ENCODE measurements around the gene EIF2S1. TPM values are rescaled to one million over a fixed set of nuclear protein-coding genes. Genes with fewer than 3 reads are reported as not detected.
A peak's percentile ranks its signal among the peaks of the same experiment; 100 is the strongest.

Gene EIF2S1
- polyA plus RNA-seq, 2 of the 4 experiments (the other 2 are of a cell fraction): 385 to 393 TPM

DNA sequence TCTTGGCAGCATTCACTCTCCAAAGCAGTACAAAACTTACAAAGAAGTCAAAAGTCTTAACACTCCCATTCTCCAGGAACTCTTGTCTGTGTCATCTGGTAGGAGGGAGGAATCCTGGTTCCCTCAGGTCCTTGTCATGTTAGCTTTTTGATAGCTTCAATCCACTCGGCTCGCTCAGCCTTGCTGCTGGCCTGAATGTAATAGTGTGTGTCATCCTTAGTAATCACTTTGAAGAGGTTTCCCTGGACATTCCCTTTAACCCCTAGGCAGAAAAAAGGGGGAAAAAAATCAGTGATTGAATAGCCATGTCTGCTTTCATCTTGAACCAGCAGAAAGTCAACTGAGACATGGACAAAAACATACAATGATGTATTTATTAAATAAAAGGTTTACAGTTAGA lies 27.1 kb downstream of the EIF2S1 start:
- 28% methylated on average over 2 of the region's 2 CpGs for whole genome bisulfite sequencing (ENCODE audit: missing lambda C conversion rate)
- ATAC-seq: 0 out of 6 replicates have a peak, but pooled peaks of 1 of the 2 experiments have one; percentile 13
- CTCF ChIA-PET: interaction anchor here (0.7 to 2.4 kb wide), 2 partner anchors 10 to 27 kb away, joined by 3 to 9 read pairs; partner anchors contain the start of genes ATP6V1D and EIF2S1

DNA sequence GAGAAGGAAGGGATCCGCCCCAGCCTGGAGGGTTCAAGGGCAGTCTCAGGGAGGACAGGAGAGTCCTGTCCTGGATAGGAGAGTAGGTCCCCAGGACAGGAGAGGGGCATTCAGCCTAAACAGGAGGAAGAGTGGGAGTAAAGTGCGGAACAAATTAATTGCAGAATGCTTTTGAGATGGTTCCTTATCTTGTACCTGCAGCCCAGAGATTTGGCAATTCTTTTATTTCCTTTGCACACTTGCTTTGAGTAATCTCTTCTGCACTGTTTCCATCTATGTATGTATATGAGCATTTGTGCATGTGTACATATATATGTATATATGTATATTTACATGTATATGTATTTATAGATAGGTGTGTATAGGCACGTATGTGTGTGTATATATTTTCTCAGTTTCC lies 29.1 kb downstream of the EIF2S1 start:
- ATAC-seq (no peak), DNase-seq (ENCODE audit: low read depth in 1 of 2, low spot score in 1 of 2) (no peak), FAIRE-seq (no peak)
- Histone ChIP-seq H3K4me1 (no peaks in the 10 kb centered on the region), H3K4me2 (no peak overlapping the region), H3K4me3 (no peak overlapping the region), H3K27ac (no peak overlapping the region), H3K9me3 (no peaks in the 10 kb centered on the region)
- WGBS (ENCODE audit: missing lambda C conversion rate): 90% methylated on average over 3 of the region's 3 CpGs
- CTCF ChIA-PET: interaction anchor here (1.2 kb wide), 1 partner anchor 23 kb away, joined by 3 read pairs; the partner anchor contains the start of gene PLEK2
- POLR2A ChIA-PET: no interaction called here
- TF ChIP-seq HOXA7 (CRISPR knock-in tag; IDR thresholded peaks at IDR 0.05) (no peak), EP300 (IDR thresholded peaks at IDR 0.05) (no peak), HDAC2 (IDR thresholded peaks at IDR 0.05) (no peak), MAZ (IDR thresholded peaks at IDR 0.05; ENCODE audit: borderline replicate concordance, low read depth, low read length) (no peak), CHD2 (IDR thresholded peaks at IDR 0.05; ENCODE audit: low read length, partially characterized antibody) (no peak), FOSL2 (IDR thresholded peaks at IDR 0.05) (no peak), FOSL2 (CRISPR knock-in tag; IDR thresholded peaks at IDR 0.05) (no peak), FOSB (CRISPR knock-in tag; IDR thresholded peaks at IDR 0.05) (no peak), POLR2AphosphoS2 (conservative IDR thresholded peaks at IDR 0.05; ENCODE audit: low read length) (no peak), ZFP36 (IDR thresholded peaks at IDR 0.05; ENCODE audit: borderline replicate concordance, partially characterized antibody) (no peak), HOXB13 (CRISPR knock-in tag; IDR thresholded peaks at IDR 0.05; ENCODE audit: low read depth) (no peak), ZC3H11A (IDR thresholded peaks at IDR 0.05) (no peak), SMC3 (IDR thresholded peaks at IDR 0.05) (no peak), RARB (CRISPR knock-in tag; IDR thresholded peaks at IDR 0.05) (no peak), EHF (CRISPR knock-in tag; IDR thresholded peaks at IDR 0.05) (no peak)
- TF ChIP-seq, protein P1, sequence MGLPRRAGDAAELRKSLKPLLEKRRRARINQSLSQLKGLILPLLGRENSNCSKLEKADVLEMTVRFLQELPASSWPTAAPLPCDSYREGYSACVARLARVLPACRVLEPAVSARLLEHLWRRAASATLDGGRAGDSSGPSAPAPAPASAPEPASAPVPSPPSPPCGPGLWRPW (IDR thresholded peaks at IDR 0.05): no peak
- TF ChIP-seq, protein P2, sequence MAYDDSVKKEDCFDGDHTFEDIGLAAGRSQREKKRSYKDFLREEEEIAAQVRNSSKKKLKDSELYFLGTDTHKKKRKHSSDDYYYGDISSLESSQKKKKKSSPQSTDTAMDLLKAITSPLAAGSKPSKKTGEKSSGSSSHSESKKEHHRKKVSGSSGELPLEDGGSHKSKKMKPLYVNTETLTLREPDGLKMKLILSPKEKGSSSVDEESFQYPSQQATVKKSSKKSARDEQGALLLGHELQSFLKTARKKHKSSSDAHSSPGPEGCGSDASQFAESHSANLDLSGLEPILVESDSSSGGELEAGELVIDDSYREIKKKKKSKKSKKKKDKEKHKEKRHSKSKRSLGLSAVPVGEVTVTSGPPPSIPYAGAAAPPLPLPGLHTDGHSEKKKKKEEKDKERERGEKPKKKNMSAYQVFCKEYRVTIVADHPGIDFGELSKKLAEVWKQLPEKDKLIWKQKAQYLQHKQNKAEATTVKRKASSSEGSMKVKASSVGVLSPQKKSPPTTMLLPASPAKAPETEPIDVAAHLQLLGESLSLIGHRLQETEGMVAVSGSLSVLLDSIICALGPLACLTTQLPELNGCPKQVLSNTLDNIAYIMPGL (CRISPR knock-in tag; IDR thresholded peaks at IDR 0.05; ENCODE audit: borderline replicate concordance): no peak

More for the DNA sequence above, 27.1 kb downstream of the EIF2S1 start:
- no peak overlapping the region for H3K4me2 ChIP-seq
- H3K9me3 ChIP-seq: no peaks in the 10 kb centered on the region
- H3K4me1 ChIP-seq: no peaks in the 10 kb centered on the region
- FAIRE-seq: no peak
- TF ChIP-seq ZSCAN20 (CRISPR knock-in tag; IDR thresholded peaks at IDR 0.05) (no peak), EP300 (IDR thresholded peaks at IDR 0.05) (no peak), HOXB13 (CRISPR knock-in tag; IDR thresholded peaks at IDR 0.05; ENCODE audit: low read depth) (no peak), PHF8 (IDR thresholded peaks at IDR 0.05; ENCODE audit: borderline replicate concordance, low read depth) (no peak), HOXB5 (CRISPR knock-in tag; IDR thresholded peaks at IDR 0.05) (no peak), POLR2A (IDR thresholded peaks at IDR 0.05; ENCODE audit: low read length) (no peak), HEYL (CRISPR knock-in tag; IDR thresholded peaks at IDR 0.05) (no peak), TP53 (CRISPR knock-in tag; IDR thresholded peaks at IDR 0.05) (no peak), CBX8 (IDR thresholded peaks at IDR 0.05) (no peak), FOSB (CRISPR knock-in tag; IDR thresholded peaks at IDR 0.05) (no peak), RFX5 (IDR thresholded peaks at IDR 0.05) (no peak), KDM1A (IDR thresholded peaks at IDR 0.05; ENCODE audit: low read depth) (no peak), GATA3 (IDR thresholded peaks at IDR 0.05; ENCODE audit: borderline replicate concordance) (no peak), FOXS1 (CRISPR knock-in tag; IDR thresholded peaks at IDR 0.05) (no peak), EHMT2 (IDR thresholded peaks at IDR 0.05; ENCODE audit: low read depth) (no peak)
- TF ChIP-seq, protein P3, sequence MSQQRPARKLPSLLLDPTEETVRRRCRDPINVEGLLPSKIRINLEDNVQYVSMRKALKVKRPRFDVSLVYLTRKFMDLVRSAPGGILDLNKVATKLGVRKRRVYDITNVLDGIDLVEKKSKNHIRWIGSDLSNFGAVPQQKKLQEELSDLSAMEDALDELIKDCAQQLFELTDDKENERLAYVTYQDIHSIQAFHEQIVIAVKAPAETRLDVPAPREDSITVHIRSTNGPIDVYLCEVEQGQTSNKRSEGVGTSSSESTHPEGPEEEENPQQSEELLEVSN (IDR thresholded peaks at IDR 0.05; ENCODE audit: borderline replicate concordance, low read depth): no peak
- TF ChIP-seq, protein P2 (CRISPR knock-in tag; IDR thresholded peaks at IDR 0.05; ENCODE audit: borderline replicate concordance): no peak
- TF ChIP-seq, protein P4, sequence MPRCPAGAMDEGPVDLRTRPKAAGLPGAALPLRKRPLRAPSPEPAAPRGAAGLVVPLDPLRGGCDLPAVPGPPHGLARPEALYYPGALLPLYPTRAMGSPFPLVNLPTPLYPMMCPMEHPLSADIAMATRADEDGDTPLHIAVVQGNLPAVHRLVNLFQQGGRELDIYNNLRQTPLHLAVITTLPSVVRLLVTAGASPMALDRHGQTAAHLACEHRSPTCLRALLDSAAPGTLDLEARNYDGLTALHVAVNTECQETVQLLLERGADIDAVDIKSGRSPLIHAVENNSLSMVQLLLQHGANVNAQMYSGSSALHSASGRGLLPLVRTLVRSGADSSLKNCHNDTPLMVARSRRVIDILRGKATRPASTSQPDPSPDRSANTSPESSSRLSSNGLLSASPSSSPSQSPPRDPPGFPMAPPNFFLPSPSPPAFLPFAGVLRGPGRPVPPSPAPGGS (IDR thresholded peaks at IDR 0.05): no peak
- TF ChIP-seq, protein P5, sequence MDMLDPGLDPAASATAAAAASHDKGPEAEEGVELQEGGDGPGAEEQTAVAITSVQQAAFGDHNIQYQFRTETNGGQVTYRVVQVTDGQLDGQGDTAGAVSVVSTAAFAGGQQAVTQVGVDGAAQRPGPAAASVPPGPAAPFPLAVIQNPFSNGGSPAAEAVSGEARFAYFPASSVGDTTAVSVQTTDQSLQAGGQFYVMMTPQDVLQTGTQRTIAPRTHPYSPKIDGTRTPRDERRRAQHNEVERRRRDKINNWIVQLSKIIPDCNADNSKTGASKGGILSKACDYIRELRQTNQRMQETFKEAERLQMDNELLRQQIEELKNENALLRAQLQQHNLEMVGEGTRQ (IDR thresholded peaks at IDR 0.05): no peak
- TF ChIP-seq, protein P6, sequence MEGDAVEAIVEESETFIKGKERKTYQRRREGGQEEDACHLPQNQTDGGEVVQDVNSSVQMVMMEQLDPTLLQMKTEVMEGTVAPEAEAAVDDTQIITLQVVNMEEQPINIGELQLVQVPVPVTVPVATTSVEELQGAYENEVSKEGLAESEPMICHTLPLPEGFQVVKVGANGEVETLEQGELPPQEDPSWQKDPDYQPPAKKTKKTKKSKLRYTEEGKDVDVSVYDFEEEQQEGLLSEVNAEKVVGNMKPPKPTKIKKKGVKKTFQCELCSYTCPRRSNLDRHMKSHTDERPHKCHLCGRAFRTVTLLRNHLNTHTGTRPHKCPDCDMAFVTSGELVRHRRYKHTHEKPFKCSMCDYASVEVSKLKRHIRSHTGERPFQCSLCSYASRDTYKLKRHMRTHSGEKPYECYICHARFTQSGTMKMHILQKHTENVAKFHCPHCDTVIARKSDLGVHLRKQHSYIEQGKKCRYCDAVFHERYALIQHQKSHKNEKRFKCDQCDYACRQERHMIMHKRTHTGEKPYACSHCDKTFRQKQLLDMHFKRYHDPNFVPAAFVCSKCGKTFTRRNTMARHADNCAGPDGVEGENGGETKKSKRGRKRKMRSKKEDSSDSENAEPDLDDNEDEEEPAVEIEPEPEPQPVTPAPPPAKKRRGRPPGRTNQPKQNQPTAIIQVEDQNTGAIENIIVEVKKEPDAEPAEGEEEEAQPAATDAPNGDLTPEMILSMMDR (IDR thresholded peaks at IDR 0.05): no peak
- POLR2A ChIA-PET: no interaction called here
- H3K27ac ChIP-seq: no peak overlapping the region
- no peak overlapping the region for H3K4me3 ChIP-seq
- no peak for DNase-seq (ENCODE audit: low read depth in 1 of 2, low spot score in 1 of 2)

Data from A549 (cell line).